ENCODE results near the gene MRPS21.

MRPS21 gene

DNA sequence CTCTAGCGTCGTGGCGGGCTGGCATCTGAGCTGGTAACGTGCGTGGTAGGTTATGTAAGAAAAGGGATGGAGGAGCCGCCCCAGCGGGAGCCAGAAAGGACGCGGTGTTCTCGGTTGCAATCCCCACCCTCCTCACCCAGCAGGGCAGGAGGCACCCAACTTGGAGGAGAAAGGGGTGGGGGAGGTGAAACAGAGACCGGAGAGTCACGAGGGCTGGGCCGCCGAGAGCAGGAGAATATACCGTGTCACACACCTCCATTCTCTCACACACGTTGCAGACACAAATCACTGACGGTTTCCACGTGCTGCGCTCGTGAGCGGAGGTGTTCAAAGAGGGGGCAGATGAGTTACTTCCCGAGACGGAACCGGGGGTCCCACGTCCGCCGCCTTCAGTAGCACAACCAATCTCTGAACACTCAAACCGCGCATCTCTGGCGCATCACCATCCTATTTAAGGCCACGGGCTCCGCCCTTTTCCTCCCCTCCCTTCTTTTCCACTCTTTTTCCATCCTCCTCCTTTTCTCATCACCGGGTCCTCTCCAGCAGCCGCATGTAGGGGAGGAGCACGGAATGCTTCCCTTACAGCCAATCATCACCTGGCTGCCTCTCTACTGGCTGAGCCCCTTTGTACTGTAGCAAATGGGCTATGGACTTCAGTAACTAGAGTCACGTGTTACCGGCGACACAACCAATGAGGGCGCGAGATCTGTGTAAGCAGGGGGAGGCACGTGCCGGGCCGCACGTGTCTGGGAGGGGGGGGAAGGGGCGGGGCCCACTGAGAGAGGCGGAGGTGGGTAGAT, 11.7 kb upstream of the MRPS21 start, which contains the start of gene CIART:
Gene CIART, plus strand, starts transcription at position 797 of the 800 bp plus-strand sequence. CDS start 714 bp downstream, outside the sequence.
- DNase-seq (ENCODE audit: low read depth, low spot score) = peak; percentile 100
- Histone ChIP-seq H3K27me3 (ENCODE audit: insufficient read depth, insufficient read length) (peaks cover 32% of the 10 kb centered on the region), H3K4me1 (ENCODE audit: insufficient read depth, insufficient read length) (no peaks in the 10 kb centered on the region), H3K4me3 (ENCODE audit: insufficient read length, low read depth) (peak within 1 kb of the TSS; percentile 77), H3K9ac (ENCODE audit: insufficient read length, low read depth) (peak within 1 kb of the TSS; percentile 70), H3K36me3 (ENCODE audit: insufficient read depth, insufficient read length, low read length) (no peaks in the 10 kb centered on the region), H3K9me3 (ENCODE audit: insufficient read depth, low read length) (no peaks in the 10 kb centered on the region)
- TF ChIP-seq SUZ12 (IDR thresholded peaks at IDR 0.05; ENCODE audit: extremely low read depth, insufficient read depth, insufficient read length) (no peak), YY1 (IDR thresholded peaks at IDR 0.05; ENCODE audit: insufficient read depth, insufficient read length) (no peak), ZNF274 (IDR thresholded peaks at IDR 0.05; ENCODE audit: low read depth, low read length) (no peak)

DNA sequence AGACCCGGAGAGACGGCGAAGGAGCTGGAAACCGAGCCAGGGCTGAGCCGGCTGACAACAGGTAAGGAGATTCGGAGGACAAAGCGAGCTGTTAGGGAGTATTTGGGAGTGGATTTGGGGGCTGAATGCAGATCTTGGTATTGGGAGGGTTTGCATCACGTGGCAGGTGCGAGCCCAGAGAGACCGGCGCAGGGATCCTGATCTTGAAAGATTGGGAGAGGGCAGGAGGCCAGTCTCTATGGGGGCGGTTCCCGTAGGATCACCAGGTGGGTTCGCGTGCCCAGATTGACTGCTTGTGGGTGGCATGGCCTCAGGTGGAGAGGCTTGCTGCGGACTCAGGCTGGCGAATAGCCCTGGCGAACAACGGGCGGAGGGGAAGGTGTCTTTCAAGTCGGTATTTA, 11.1 kb upstream of the MRPS21 start:
- H3K27me3 ChIP-seq (ENCODE audit: insufficient read depth, insufficient read length) = peaks cover 32% of the 10 kb centered on the region
- H3K9me3 ChIP-seq (ENCODE audit: insufficient read depth, low read length) = no peaks in the 10 kb centered on the region
- H3K36me3 ChIP-seq (ENCODE audit: insufficient read depth, insufficient read length, low read length) = no peaks in the 10 kb centered on the region
- no peak for DNase-seq (ENCODE audit: low read depth, low spot score)
- TF ChIP-seq YY1 (IDR thresholded peaks at IDR 0.05; ENCODE audit: insufficient read depth, insufficient read length) = no peak
- no peak for TF ChIP-seq SUZ12 (IDR thresholded peaks at IDR 0.05; ENCODE audit: extremely low read depth, insufficient read depth, insufficient read length)
- TF ChIP-seq ZNF274 (IDR thresholded peaks at IDR 0.05; ENCODE audit: low read depth, low read length) = no peak
- H3K4me1 ChIP-seq (ENCODE audit: insufficient read depth, insufficient read length) = no peaks in the 10 kb centered on the region
- H3K4me3 ChIP-seq (ENCODE audit: insufficient read length, low read depth) = peak overlapping the region; percentile 66
- peak overlapping the region; percentile 70 for H3K9ac ChIP-seq (ENCODE audit: insufficient read length, low read depth)

DNA sequence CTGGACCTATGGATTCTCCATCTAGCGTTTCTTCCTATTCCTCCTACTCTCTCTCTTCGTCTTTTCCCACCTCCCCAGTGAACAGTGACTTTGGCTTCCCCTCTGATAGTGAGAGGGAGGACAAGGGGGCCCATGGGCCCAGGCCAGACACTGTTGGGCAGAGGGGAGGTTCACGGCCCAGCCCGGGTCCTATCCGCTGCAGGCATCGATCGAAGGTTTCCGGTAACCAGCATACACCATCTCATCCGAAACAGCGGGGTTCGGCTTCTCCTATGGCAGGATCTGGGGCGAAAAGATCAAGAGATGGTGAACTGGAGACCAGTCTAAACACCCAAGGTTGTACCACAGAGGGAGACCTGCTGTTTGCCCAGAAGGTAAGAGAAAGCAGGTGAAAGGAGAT, 10.4 kb upstream of the MRPS21 start:
- Histone ChIP-seq H3K4me3 (ENCODE audit: insufficient read length, low read depth) (peak overlapping the region; percentile 66), H3K4me1 (ENCODE audit: insufficient read depth, insufficient read length) (no peaks in the 10 kb centered on the region), H3K27me3 (ENCODE audit: insufficient read depth, insufficient read length) (peaks cover 32% of the 10 kb centered on the region), H3K9ac (ENCODE audit: insufficient read length, low read depth) (peak overlapping the region; percentile 70), H3K36me3 (ENCODE audit: insufficient read depth, insufficient read length, low read length) (no peaks in the 10 kb centered on the region), H3K9me3 (ENCODE audit: insufficient read depth, low read length) (no peaks in the 10 kb centered on the region)
- TF ChIP-seq ZNF274 (IDR thresholded peaks at IDR 0.05; ENCODE audit: low read depth, low read length) = no peak
- no peak for TF ChIP-seq SUZ12 (IDR thresholded peaks at IDR 0.05; ENCODE audit: extremely low read depth, insufficient read depth, insufficient read length)
- TF ChIP-seq YY1 (IDR thresholded peaks at IDR 0.05; ENCODE audit: insufficient read depth, insufficient read length) = no peak
- DNase-seq (ENCODE audit: low read depth, low spot score) = no peak

DNA sequence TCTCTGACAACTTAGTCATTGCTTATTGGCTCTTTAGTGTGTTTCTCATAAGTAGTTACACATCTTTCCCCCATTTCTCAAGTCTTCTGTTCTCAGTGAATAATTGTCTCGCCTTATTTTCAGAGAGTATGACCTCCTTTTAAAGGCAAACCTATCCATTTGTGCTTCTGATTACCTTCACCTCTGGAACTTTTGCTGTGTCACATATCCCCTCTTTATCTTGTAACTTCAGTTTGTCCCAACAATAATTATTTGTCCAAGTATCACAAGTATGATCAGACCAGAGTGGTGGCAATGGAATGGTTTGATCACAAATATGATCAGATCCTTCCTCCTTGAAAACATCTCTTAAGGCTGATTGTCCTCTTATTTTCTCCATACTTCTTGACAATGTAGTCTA, 5.3 kb upstream of the MRPS21 start:
- Histone ChIP-seq H3K9ac (ENCODE audit: insufficient read length, low read depth) (no peak overlapping the region), H3K9me3 (ENCODE audit: insufficient read depth, low read length) (no peaks in the 10 kb centered on the region)
- DNase-seq (ENCODE audit: low read depth, low spot score) = no peak

DNA sequence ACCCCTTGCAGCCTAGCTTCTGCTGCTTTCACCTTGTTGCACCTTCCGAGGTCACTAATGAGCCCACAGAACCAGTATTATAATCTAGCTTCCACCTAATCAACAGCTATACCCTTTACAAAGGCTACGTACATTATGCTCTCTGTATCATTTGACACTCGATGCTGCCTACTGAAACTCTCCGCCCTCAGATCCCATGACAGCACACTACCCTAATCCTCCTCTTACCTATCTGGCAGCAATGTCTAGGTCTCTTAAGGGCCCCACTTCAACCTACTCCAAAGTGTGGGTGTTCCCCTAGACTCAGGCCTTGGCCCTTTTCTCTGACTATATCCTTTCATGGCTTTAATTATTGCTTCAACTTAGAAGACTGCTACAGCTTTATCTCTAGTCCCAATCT, 4.8 kb upstream of the MRPS21 start:
- H3K9ac ChIP-seq (ENCODE audit: insufficient read length, low read depth) = no peak overlapping the region
- TF ChIP-seq YY1 (IDR thresholded peaks at IDR 0.05; ENCODE audit: insufficient read depth, insufficient read length) (no peak), SUZ12 (IDR thresholded peaks at IDR 0.05; ENCODE audit: extremely low read depth, insufficient read depth, insufficient read length) (no peak), ZNF274 (IDR thresholded peaks at IDR 0.05; ENCODE audit: low read depth, low read length) (no peak)
- no peaks in the 10 kb centered on the region for H3K36me3 ChIP-seq (ENCODE audit: insufficient read depth, insufficient read length, low read length)
- H3K27me3 ChIP-seq (ENCODE audit: insufficient read depth, insufficient read length) = peaks cover 9% of the 10 kb centered on the region
- DNase-seq (ENCODE audit: low read depth, low spot score) = no peak
- H3K4me1 ChIP-seq (ENCODE audit: insufficient read depth, insufficient read length) = no peaks in the 10 kb centered on the region
- H3K4me3 ChIP-seq (ENCODE audit: insufficient read length, low read depth) = no peak overlapping the region
- H3K9me3 ChIP-seq (ENCODE audit: insufficient read depth, low read length) = no peaks in the 10 kb centered on the region

More for the DNA sequence above, 5.3 kb upstream of the MRPS21 start:
- Histone ChIP-seq H3K4me1 (ENCODE audit: insufficient read depth, insufficient read length) (no peaks in the 10 kb centered on the region), H3K27me3 (ENCODE audit: insufficient read depth, insufficient read length) (peaks cover 13% of the 10 kb centered on the region), H3K4me3 (ENCODE audit: insufficient read length, low read depth) (no peak overlapping the region), H3K36me3 (ENCODE audit: insufficient read depth, insufficient read length, low read length) (no peaks in the 10 kb centered on the region)
- TF ChIP-seq YY1 (IDR thresholded peaks at IDR 0.05; ENCODE audit: insufficient read depth, insufficient read length) (no peak), ZNF274 (IDR thresholded peaks at IDR 0.05; ENCODE audit: low read depth, low read length) (no peak), SUZ12 (IDR thresholded peaks at IDR 0.05; ENCODE audit: extremely low read depth, insufficient read depth, insufficient read length) (no peak)

DNA sequence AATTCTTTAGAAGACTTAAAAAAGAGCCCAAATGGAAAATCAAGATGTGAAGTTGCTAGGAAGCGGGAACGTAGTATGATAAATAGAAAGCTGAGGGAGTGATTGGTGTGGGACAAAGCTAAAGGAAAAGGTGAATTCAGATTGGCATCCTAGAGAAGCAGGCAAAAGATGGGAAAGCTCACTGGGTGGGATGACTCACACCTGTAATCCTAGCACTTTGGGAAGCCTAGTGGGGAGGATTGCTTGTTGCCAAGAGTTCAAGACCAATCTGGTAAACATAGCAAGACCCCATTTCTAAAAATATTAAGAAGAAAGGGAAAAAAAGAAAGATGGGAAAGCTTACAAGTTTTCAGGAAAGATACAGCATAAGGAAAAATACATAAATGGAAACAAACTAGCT, 1.8 kb downstream of the MRPS21 start:
- Histone ChIP-seq H3K27me3 (ENCODE audit: insufficient read depth, insufficient read length) (no peaks in the 10 kb centered on the region), H3K36me3 (ENCODE audit: insufficient read depth, insufficient read length, low read length) (peaks cover 54% of the 10 kb centered on the region), H3K4me3 (ENCODE audit: insufficient read length, low read depth) (peak overlapping the region; percentile 1), H3K4me1 (ENCODE audit: insufficient read depth, insufficient read length) (peaks cover 2% of the 10 kb centered on the region), H3K9me3 (ENCODE audit: insufficient read depth, low read length) (no peaks in the 10 kb centered on the region), H3K9ac (ENCODE audit: insufficient read length, low read depth) (peak overlapping the region; percentile 52)
- no peak for DNase-seq (ENCODE audit: low read depth, low spot score)
- TF ChIP-seq YY1 (IDR thresholded peaks at IDR 0.05; ENCODE audit: insufficient read depth, insufficient read length) (no peak), SUZ12 (IDR thresholded peaks at IDR 0.05; ENCODE audit: extremely low read depth, insufficient read depth, insufficient read length) (no peak), ZNF274 (IDR thresholded peaks at IDR 0.05; ENCODE audit: low read depth, low read length) (no peak)

DNA sequence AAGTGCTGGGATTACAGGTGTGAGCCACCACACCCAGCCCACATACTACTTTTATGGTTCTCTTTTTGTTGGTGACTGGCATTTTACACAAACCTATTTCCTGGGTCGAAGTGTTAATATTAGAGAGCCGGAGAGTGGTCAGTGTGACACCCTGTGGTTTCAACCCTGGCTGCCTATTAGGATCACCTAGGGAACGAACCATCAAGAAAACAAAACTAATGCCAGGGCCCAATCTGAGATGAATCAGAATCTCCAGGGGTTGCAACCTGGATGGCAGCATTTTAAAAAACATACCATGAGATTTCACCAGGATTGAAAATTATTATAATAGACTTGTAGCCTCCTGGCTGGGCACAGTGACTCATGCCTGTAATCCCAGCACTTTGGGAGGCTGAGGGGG, 6.1 kb downstream of the MRPS21 start:
- Histone ChIP-seq H3K9me3 (ENCODE audit: insufficient read depth, low read length) (no peaks in the 10 kb centered on the region), H3K4me1 (ENCODE audit: insufficient read depth, insufficient read length) (peaks cover 9% of the 10 kb centered on the region), H3K9ac (ENCODE audit: insufficient read length, low read depth) (no peak overlapping the region), H3K27me3 (ENCODE audit: insufficient read depth, insufficient read length) (no peaks in the 10 kb centered on the region), H3K36me3 (ENCODE audit: insufficient read depth, insufficient read length, low read length) (peaks cover 84% of the 10 kb centered on the region), H3K4me3 (ENCODE audit: insufficient read length, low read depth) (no peak overlapping the region)
- TF ChIP-seq ZNF274 (IDR thresholded peaks at IDR 0.05; ENCODE audit: low read depth, low read length) (no peak), SUZ12 (IDR thresholded peaks at IDR 0.05; ENCODE audit: extremely low read depth, insufficient read depth, insufficient read length) (no peak), YY1 (IDR thresholded peaks at IDR 0.05; ENCODE audit: insufficient read depth, insufficient read length) (no peak)
- no peak for DNase-seq (ENCODE audit: low read depth, low spot score)

All from NT2/D1 (cell line).